ENCODE results near the gene PTGS1. TPM values are rescaled to one million over a fixed set of nuclear protein-coding genes. Genes with fewer than 3 reads are reported as not detected.

PTGS1 gene
- total RNA-seq, 1 donor from 2014 or later: 2.2 TPM

DNA sequence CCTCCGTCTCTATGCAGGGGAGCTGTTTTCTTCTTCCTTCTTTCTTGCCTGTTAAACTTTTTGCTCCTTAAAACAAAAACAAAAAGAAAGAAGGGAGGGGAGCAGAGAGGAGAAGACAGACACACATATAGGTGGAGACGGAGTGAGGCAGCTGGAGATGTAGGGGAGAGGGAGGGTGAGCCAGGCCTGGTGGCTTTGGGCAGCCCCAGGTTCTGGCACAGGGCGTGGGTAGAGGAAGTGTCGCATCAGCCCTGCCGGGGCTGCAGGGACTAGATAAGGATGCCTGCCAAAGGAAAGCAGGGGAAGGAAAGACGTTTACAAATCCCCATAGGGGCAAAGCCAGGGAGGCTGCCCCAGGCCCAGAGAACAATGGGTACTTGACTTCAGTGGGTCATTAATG lies 38.7 kb upstream of the PTGS1 start:
- TF ChIP-seq CTCF (conservative IDR thresholded peaks at IDR 0.05; ENCODE audit: low read depth, low read length): no peak
- DNase-seq (ENCODE audit: low read depth): no peak
- no peak overlapping the region for H3K4me3 ChIP-seq (ENCODE audit: low read depth, low read length)

GRCh38 chr9:122332644-122333043 lies 38.2 kb upstream of the PTGS1 start:
- no peak for DNase-seq (ENCODE audit: low read depth)

GRCh38 chr9:122333169-122333808 lies 37.5 kb upstream of the PTGS1 start:
- TF ChIP-seq CTCF (conservative IDR thresholded peaks at IDR 0.05; ENCODE audit: low read depth, low read length): no peak
- no peak overlapping the region for H3K4me3 ChIP-seq (ENCODE audit: low read depth, low read length)
- DNase-seq (ENCODE audit: low read depth): no peak

More at GRCh38 chr9:122332644-122333043, 38.2 kb upstream of the PTGS1 start:
- no peak for TF ChIP-seq CTCF (conservative IDR thresholded peaks at IDR 0.05; ENCODE audit: low read depth, low read length)
- no peak overlapping the region for H3K4me3 ChIP-seq (ENCODE audit: low read depth, low read length)

DNA sequence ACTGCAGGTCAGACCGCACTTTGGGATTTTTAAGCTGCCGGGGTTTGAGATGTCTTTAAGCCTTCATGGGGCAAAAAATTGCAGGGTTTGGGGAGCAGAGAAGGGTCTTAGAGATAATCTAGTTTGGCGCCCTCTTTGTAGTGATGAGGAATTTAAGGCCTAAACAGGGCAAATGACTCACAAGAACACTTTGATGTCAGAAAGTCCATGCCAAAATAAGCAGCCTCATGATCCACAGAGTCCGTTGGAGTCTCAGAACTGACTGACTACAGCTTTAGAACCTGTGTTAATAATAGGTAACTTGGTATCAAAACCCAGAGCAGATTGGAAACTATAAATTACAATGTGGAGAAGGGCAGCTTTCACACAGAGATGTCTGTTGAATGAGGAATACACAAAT lies 35.9 kb upstream of the PTGS1 start:
- TF ChIP-seq CTCF (conservative IDR thresholded peaks at IDR 0.05; ENCODE audit: low read depth, low read length): no peak
- no peak overlapping the region for H3K4me3 ChIP-seq (ENCODE audit: low read depth, low read length)
- no peak for DNase-seq (ENCODE audit: low read depth)

- no peak overlapping the region for H3K4me3 ChIP-seq (ENCODE audit: low read depth, low read length)
- DNase-seq (ENCODE audit: low read depth): no peak
- TF ChIP-seq CTCF (conservative IDR thresholded peaks at IDR 0.05; ENCODE audit: low read depth, low read length): no peak
Measured at GRCh38 chr9:122336189-122336588, 34.6 kb upstream of the PTGS1 start.

DNA sequence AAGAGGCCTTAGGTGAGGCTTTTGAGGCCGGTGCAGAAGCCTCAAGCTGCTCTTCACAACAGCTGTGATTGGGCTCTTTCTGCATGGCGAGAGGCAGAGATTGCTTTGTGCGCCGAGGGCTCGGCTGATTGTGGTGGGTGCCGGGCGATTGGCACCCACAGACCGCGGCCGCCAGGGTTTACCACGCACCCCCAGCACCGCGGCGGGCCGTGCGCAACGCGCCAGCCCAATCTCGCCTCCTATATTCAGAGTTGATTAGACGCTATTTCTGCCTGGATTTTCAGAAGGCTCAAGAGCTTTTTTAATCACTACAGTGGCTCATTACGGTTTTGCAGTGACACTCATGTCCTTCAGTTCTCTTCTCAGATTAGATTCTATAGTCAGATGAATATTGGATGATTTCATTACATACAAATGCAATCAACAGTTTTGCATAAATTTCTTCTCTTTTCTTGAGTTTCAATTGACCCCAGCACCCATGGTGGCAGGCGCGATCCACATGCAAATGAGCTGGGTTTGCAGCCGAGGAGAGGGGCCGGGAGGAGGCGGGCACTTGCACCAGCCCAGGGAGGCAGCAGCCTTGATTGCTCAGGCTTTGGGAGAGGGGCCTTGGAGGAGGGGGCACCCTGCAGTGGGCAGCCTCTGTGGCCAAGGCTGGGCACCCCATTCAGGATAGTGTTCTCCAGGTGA lies 33.8 kb upstream of the PTGS1 start:
- H3K4me3 ChIP-seq (ENCODE audit: low read depth, low read length): no peak overlapping the region
- no peak for DNase-seq (ENCODE audit: low read depth)
- no peak for TF ChIP-seq CTCF (conservative IDR thresholded peaks at IDR 0.05; ENCODE audit: low read depth, low read length)

DNA sequence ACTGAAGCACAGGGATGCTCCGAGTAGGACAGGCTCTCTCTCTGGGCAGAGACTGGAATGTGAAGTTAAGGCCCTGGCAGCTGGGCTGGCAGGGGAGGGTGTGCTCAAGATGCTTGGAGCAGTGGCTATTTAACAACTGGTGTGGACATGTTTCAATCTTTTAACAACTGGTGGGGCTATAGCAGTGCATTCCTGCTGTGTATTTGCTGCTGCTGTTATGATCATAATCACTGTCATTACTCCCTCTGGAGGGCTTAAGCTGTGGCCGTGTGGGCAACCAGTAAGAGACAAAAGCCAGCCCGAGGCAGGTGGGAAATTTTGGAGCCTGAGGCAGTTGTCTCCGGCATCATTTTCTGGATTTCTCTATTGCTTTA lies 33.3 kb upstream of the PTGS1 start:
- TF ChIP-seq CTCF (conservative IDR thresholded peaks at IDR 0.05; ENCODE audit: low read depth, low read length): no peak
- no peak overlapping the region for H3K4me3 ChIP-seq (ENCODE audit: low read depth, low read length)
- no peak for DNase-seq (ENCODE audit: low read depth)
